ENCODE data around the gene AFF1. TPM values are rescaled to one million over a fixed set of nuclear protein-coding genes. Genes with fewer than 3 reads are reported as not detected.

Gene AFF1
- total and polyA plus RNA-seq, 4 donors = 7.2 to 42.8 (median 21.5) TPM

DNA sequence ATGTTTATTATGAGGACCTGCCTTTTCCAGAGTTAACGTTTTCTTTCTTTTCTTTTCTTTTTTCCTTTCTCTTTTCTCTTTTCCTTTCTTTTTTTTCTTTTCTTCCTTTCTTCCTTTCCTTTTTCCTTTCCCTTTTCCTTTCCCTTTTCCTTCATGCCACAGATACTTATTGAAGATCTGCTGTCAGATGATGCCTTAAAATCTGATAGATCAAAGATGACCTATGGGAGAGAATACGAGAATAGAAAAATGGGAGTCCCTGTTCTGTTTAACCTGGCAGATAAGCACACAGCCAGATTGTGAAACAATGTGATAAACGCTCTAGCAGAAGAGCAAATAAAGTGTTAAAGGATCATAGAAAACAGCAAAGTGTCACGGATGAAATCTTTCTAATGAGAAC lies 38.9 kb downstream of the AFF1 start:
- TF ChIP-seq RAD21 (IDR thresholded peaks at IDR 0.05) (peak; percentile 27 to 35), HNF4A (conservative IDR thresholded peaks at IDR 0.05) (peak; percentile 46 to 51), FOXA2 (IDR thresholded peaks at IDR 0.05) (no peak), RXRA (IDR thresholded peaks at IDR 0.05) (peak; percentile 33 to 59), NR2F2 (IDR thresholded peaks at IDR 0.05) (no peak), SP1 (IDR thresholded peaks at IDR 0.05) (peak; percentile 9), YY1 (IDR thresholded peaks at IDR 0.05) (peak; percentile 57), JUND (IDR thresholded peaks at IDR 0.05) (peak in 1 of 2 donors; percentile 56)
- TF ChIP-seq, protein P1, sequence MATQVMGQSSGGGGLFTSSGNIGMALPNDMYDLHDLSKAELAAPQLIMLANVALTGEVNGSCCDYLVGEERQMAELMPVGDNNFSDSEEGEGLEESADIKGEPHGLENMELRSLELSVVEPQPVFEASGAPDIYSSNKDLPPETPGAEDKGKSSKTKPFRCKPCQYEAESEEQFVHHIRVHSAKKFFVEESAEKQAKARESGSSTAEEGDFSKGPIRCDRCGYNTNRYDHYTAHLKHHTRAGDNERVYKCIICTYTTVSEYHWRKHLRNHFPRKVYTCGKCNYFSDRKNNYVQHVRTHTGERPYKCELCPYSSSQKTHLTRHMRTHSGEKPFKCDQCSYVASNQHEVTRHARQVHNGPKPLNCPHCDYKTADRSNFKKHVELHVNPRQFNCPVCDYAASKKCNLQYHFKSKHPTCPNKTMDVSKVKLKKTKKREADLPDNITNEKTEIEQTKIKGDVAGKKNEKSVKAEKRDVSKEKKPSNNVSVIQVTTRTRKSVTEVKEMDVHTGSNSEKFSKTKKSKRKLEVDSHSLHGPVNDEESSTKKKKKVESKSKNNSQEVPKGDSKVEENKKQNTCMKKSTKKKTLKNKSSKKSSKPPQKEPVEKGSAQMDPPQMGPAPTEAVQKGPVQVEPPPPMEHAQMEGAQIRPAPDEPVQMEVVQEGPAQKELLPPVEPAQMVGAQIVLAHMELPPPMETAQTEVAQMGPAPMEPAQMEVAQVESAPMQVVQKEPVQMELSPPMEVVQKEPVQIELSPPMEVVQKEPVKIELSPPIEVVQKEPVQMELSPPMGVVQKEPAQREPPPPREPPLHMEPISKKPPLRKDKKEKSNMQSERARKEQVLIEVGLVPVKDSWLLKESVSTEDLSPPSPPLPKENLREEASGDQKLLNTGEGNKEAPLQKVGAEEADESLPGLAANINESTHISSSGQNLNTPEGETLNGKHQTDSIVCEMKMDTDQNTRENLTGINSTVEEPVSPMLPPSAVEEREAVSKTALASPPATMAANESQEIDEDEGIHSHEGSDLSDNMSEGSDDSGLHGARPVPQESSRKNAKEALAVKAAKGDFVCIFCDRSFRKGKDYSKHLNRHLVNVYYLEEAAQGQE (IDR thresholded peaks at IDR 0.05) = no peak
- TF ChIP-seq, protein P2, sequence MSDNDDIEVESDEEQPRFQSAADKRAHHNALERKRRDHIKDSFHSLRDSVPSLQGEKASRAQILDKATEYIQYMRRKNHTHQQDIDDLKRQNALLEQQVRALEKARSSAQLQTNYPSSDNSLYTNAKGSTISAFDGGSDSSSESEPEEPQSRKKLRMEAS (IDR thresholded peaks at IDR 0.05) = peak; percentile 26
- H3K9me3 ChIP-seq (ENCODE audit: control insufficient read depth in 4 of 4, low read length in 3 of 4) = no peaks in the 10 kb centered on the region
- no peak overlapping the region for H3K4me3 ChIP-seq (ENCODE audit: low read depth in 1 of 3, low read length in 3 of 3)
- H3K9ac ChIP-seq (ENCODE audit: low read depth in 1 of 2, low read length in 2 of 2) = no peak overlapping the region
- H3K4me1 ChIP-seq (ENCODE audit: control insufficient read depth in 4 of 4, insufficient read depth in 4 of 4, low read length in 3 of 4) = peaks cover 4 to 53% (median 35%) of the 10 kb centered on the region in 4 donors
- DNase-seq (ENCODE audit: low spot score) = no peak
- H3K27me3 ChIP-seq (ENCODE audit: control insufficient read depth in 4 of 4, insufficient read depth in 4 of 4, low read length in 3 of 4) = no peaks in the 10 kb centered on the region
- peaks cover 0 to 1% (median 0%) of the 10 kb centered on the region in 4 donors for H3K36me3 ChIP-seq (ENCODE audit: control insufficient read depth in 4 of 4, insufficient read depth in 3 of 4, low read depth in 1 of 4, low read length in 3 of 4)
- WGBS = 30% methylated on average over 4 of the region's 4 CpGs
- peak overlapping the region; percentile 64 to 81 for H3K27ac ChIP-seq (ENCODE audit: low read depth in 1 of 2, low read length in 2 of 2)

DNA sequence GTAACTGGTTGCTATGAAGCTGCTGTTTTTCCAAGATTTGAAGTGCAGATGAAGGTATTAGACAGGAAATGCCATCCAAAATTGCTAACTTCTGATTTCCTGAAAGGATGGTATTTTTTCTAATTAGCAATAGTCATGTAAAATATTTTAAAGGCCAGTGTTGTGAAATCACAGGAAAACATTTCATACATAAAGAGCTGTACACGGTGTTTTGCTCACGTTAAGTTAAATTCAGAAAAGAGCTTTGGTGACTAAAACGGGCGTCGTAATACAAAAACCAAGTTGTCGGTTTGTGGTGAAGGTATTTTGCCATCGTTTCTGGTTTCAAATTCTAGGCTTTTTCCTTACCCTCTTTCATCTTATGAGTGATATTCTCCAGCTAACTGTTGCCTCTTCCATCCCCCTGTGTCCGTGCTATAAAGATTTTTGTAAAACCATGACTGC lies 39.8 kb downstream of the AFF1 start:
- WGBS = 72% methylated on average over 8 of the region's 8 CpGs

DNA sequence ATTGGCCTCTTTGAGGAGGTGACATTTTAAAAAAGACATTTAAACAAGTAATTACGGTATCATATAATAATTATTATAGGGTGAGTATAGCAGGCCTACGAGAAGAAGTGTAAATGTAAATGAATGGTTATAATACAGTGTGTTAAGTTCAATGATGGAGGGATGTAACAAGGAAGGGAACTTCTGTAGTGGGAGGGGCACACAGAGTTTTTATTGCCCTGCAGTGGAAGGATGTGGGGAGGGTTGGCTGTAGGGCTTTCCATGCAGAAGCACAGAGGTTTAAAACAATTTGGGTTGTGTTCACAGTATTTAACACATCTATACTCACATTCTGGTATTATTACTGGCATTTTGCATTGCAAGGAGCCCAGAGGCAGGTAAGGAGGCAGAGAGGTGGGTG lies 41.1 kb downstream of the AFF1 start:
- no peak overlapping the region for H3K9ac ChIP-seq (ENCODE audit: low read depth in 1 of 2, low read length in 2 of 2)
- peaks cover 3 to 46% (median 29%) of the 10 kb centered on the region in 4 donors for H3K4me1 ChIP-seq (ENCODE audit: control insufficient read depth in 4 of 4, insufficient read depth in 4 of 4, low read length in 3 of 4)
- H3K36me3 ChIP-seq (ENCODE audit: control insufficient read depth in 4 of 4, insufficient read depth in 3 of 4, low read depth in 1 of 4, low read length in 3 of 4) = no peaks in the 10 kb centered on the region
- 94% methylated on average over 2 of the region's 2 CpGs for WGBS
- no peaks in the 10 kb centered on the region for H3K9me3 ChIP-seq (ENCODE audit: control insufficient read depth in 4 of 4, low read length in 3 of 4)
- H3K27me3 ChIP-seq (ENCODE audit: control insufficient read depth in 4 of 4, insufficient read depth in 4 of 4, low read length in 3 of 4) = no peaks in the 10 kb centered on the region
- H3K4me3 ChIP-seq (ENCODE audit: low read depth in 1 of 3, low read length in 3 of 3) = no peak overlapping the region
- DNase-seq (ENCODE audit: low spot score) = no peak
- no peak overlapping the region for H3K27ac ChIP-seq (ENCODE audit: low read depth in 1 of 2, low read length in 2 of 2)
- no peak for TF ChIP-seq NR2F2 (IDR thresholded peaks at IDR 0.05)
- TF ChIP-seq RXRA (IDR thresholded peaks at IDR 0.05) = no peak
- no peak for TF ChIP-seq YY1 (IDR thresholded peaks at IDR 0.05)
- TF ChIP-seq ZBTB33 (IDR thresholded peaks at IDR 0.05) = no peak
- TF ChIP-seq, protein P1 (IDR thresholded peaks at IDR 0.05) = no peak
- TF ChIP-seq HNF4A (conservative IDR thresholded peaks at IDR 0.05) = no peak
- TF ChIP-seq, protein P2 (IDR thresholded peaks at IDR 0.05) = no peak
- no peak for TF ChIP-seq RAD21 (IDR thresholded peaks at IDR 0.05)
- TF ChIP-seq FOXA1 (IDR thresholded peaks at IDR 0.05) = no peak
- no peak for TF ChIP-seq TAF1 (conservative IDR thresholded peaks at IDR 0.05)
- no peak for TF ChIP-seq JUND (IDR thresholded peaks at IDR 0.05)
- TF ChIP-seq GABPA (IDR thresholded peaks at IDR 0.05 in 1 of 2, conservative IDR thresholded peaks at IDR 0.05 in 1 of 2) = no peak
- TF ChIP-seq FOXA2 (IDR thresholded peaks at IDR 0.05) = no peak
- TF ChIP-seq HNF4G (IDR thresholded peaks at IDR 0.05) = no peak
- TF ChIP-seq EGR1 (IDR thresholded peaks at IDR 0.05; ENCODE audit: low read depth in 2 of 2) = no peak

More for the DNA sequence above, 39.8 kb downstream of the AFF1 start:
- Histone ChIP-seq H3K27ac (ENCODE audit: low read depth in 1 of 2, low read length in 2 of 2) (no peak overlapping the region), H3K4me1 (ENCODE audit: control insufficient read depth in 4 of 4, insufficient read depth in 4 of 4, low read length in 3 of 4) (peaks cover 4 to 53% (median 35%) of the 10 kb centered on the region in 4 donors), H3K36me3 (ENCODE audit: control insufficient read depth in 4 of 4, insufficient read depth in 3 of 4, low read depth in 1 of 4, low read length in 3 of 4) (peaks cover 0 to 1% (median 0%) of the 10 kb centered on the region in 4 donors), H3K9me3 (ENCODE audit: control insufficient read depth in 4 of 4, low read length in 3 of 4) (no peaks in the 10 kb centered on the region), H3K9ac (ENCODE audit: low read depth in 1 of 2, low read length in 2 of 2) (no peak overlapping the region), H3K27me3 (ENCODE audit: control insufficient read depth in 4 of 4, insufficient read depth in 4 of 4, low read length in 3 of 4) (no peaks in the 10 kb centered on the region), H3K4me3 (ENCODE audit: low read depth in 1 of 3, low read length in 3 of 3) (no peak overlapping the region)
- no peak for TF ChIP-seq HNF4A (conservative IDR thresholded peaks at IDR 0.05)
- TF ChIP-seq JUND (IDR thresholded peaks at IDR 0.05) = no peak
- TF ChIP-seq FOXA1 (IDR thresholded peaks at IDR 0.05) = no peak
- TF ChIP-seq, protein P2 (IDR thresholded peaks at IDR 0.05) = no peak
- TF ChIP-seq SP1 (IDR thresholded peaks at IDR 0.05) = no peak
- no peak for TF ChIP-seq TAF1 (conservative IDR thresholded peaks at IDR 0.05)
- TF ChIP-seq NR2F2 (IDR thresholded peaks at IDR 0.05) = no peak
- DNase-seq (ENCODE audit: low spot score) = no peak

Data from liver (tissue), 9 donors.